HG02759 (cell line): ENCODE measurements around the gene RC3H2.

Source experiments
- ATAC-seq: cut with Tn5 transposase; IDR thresholded peaks from one replicate; pipeline ENCODE4 v1.9.1; 2021; ENCODE audit warnings: mild to moderate bottlenecking, moderate library complexity; ENCODE audit not compliant: unreplicated experiment

Gene RC3H2

DNA sequence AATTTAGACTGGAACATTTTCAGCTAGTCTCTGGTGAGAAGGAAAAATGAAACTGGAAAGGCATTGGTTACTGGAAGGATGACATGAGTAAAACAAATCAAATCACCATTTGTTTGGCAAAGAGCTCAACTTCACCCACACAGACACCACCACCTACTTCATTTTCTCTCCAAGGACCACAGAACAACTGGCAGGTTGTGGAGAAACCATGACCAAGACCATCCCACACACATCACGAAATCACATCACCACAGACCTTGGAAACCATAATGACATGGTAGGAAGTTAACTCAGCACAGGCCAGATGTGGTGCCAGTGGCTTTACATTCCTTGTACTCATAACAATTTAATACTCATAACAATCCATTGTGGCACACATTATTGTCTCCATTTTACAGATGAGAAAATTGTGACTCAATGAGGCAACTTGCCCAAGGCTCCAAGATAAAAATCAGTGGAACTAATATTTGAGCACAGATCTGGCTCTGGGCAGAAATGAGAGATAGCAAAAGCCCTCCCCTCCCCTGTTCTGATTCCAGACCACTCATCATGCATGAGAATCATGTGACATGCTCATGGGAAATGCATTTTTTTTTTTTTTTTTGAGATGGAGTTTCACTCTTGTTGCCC is 97.8 kb downstream of the RC3H2 start:
- no peak for ATAC-seq

DNA sequence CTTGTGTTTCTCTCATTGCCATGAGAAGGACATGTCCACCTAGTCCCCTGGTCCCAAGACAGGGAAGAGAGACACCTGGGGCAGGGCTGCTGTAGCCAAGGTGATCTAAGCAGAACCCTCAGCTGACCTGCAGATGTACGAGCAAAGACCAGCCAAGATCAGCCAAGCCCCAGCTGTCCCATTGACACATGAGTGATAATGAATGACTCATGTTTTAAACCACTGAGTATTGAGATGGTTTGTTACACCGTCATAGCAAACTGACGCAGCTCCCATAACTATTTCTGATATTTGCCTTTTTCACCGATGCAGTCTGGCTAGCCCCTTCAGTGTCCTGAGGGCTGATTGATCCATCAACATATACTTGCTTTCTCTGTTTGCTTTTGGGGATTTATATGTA is 98.5 kb downstream of the RC3H2 start:
- no peak for ATAC-seq

DNA sequence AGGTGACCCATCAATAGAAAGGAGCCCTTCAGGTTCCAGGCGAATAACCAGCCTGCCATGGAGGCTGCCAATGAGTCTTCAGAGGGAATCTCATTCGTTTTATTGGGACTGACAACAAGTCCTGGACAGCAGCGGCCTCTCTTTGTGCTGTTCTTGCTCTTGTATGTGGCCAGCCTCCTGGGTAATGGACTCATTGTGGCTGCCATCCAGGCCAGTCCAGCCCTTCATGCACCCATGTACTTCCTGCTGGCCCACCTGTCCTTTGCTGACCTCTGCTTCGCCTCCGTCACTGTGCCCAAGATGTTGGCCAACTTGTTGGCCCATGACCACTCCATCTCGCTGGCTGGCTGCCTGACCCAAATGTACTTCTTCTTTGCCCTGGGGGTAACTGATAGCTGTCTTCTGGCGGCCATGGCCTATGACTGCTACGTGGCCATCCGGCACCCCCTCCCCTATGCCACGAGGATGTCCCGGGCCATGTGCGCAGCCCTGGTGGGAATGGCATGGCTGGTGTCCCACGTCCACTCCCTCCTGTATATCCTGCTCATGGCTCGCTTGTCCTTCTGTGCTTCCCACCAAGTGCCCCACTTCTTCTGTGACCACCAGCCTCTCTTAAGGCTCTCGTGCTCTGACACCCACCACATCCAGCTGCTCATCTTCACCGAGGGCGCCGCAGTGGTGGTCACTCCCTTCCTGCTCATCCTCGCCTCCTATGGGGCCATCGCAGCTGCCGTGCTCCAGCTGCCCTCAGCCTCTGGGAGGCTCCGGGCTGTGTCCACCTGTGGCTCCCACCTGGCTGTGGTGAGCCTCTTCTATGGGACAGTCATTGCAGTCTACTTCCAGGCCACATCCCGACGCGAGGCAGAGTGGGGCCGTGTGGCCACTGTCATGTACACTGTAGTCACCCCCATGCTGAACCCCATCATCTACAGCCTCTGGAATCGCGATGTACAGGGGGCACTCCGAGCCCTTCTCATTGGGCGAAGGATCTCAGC is 104.8 kb downstream of the RC3H2 start, which contains the start of gene OR1K1:
OR1K1 (plus strand) TSS at position 58 of the 995 bp plus-strand sequence; CDS start at position 58, 0 bp downstream.
- ATAC-seq: no peak

DNA sequence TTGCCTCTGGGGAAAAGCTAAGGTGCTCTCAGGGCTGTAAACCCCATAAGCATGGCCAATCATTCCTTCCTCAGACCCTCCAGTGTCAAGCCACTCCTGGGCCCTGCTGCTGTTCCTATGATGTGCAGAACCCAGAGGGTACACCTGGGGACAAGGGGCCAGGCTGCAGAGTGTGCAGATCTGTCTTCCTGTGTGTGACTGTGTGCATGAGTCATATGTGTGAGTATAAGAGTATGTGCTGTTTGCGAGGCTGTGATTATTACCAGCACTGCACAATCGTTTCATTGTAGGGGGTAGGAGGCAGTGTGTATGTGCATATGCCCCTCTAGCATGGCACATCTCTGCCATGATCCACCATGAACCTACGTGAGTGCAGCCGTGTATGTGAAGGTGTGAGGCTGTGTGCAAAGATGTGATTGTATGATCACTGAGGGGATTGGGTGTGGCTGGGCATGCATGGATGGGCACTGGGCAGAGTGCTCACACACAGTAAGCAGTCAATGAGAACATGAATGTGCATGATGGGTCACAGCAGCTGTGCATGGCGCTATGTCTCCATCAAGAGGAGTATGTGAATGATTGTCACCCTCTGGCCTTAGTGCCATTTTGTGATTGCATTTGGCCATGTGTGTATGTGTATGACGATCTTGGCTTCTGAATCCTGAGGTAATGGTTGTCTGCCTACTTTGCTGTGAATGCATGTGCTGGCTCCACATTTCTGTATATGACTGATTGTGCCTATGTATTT is 107.7 kb downstream of the RC3H2 start:
- ATAC-seq: no peak
